Measurements from ENCODE around the gene ST8SIA5. TPM values are rescaled to one million over a fixed set of nuclear protein-coding genes. Genes with fewer than 3 reads are reported as not detected.

The ST8SIA5 gene
- total and polyA plus RNA-seq, 2 of the 4 experiments (the other 2 are of a cell fraction) = 0.03 TPM; not detected in 1

GRCh38 chr18:46736135-46736534 lies 20.7 kb downstream of the ST8SIA5 start:
- in situ Hi-C loops (cut with MboI; ENCODE audit: low sequenced_read_pairs) = no loop called here

More at GRCh38 chr18:46736135-46736534, 20.7 kb downstream of the ST8SIA5 start:
- H3K9me3 ChIP-seq (ENCODE audit: control insufficient read depth, insufficient read depth, low read length) = peaks cover 3% of the 10 kb centered on the region
- no peak overlapping the region for H3K23ac ChIP-seq (ENCODE audit: low read depth, low read length)
- H3K9me1 ChIP-seq (ENCODE audit: insufficient read depth, low read length) = no peaks in the 10 kb centered on the region
- H2BK120ac ChIP-seq (ENCODE audit: low read depth, low read length) = no peak overlapping the region
- H4K20me1 ChIP-seq (ENCODE audit: insufficient read depth, low read length) = no peaks in the 10 kb centered on the region
- no peak overlapping the region for H3K4me3 ChIP-seq (ENCODE audit: insufficient read depth, low read depth, low read length)
- H4K5ac ChIP-seq (ENCODE audit: low read depth, low read length) = no peak overlapping the region
- H2BK15ac ChIP-seq (ENCODE audit: low read depth, low read length) = no peak overlapping the region
- intact Hi-C loops (cut with micrococcal nuclease) (no loop called here), dilution Hi-C loops (cut with HindIII; ENCODE audit: low sequenced_read_pairs, unreplicated experiment) (no loop called here)
- no peak overlapping the region for H3K9ac ChIP-seq (ENCODE audit: low read depth, low read length)
- ATAC-seq (ENCODE audit: low read depth) (no peak), DNase-seq (no peak)
- H2AK9ac ChIP-seq (replicated peaks; ENCODE audit: low read depth, low read length, poor library complexity) = no peak overlapping the region
- H3K56ac ChIP-seq (ENCODE audit: extremely low read depth, insufficient read depth, low read length) = no peak overlapping the region
- no peak overlapping the region for H2BK20ac ChIP-seq (ENCODE audit: low read depth, low read length)
- no peak overlapping the region for H3K27ac ChIP-seq (ENCODE audit: insufficient read depth, low read length)
- no peak overlapping the region for H3K18ac ChIP-seq (ENCODE audit: low read depth, low read length)
- no peak overlapping the region for H2BK5ac ChIP-seq (ENCODE audit: low read depth, low read length, poor library complexity, severe bottlenecking)
- TF ChIP-seq MXI1 (IDR thresholded peaks at IDR 0.05; ENCODE audit: borderline replicate concordance, low read depth, low read length) = no peak
- no peak for TF ChIP-seq MAZ (IDR thresholded peaks at IDR 0.05; ENCODE audit: borderline replicate concordance, low read depth, low read length)
- TF ChIP-seq RAD21 (IDR thresholded peaks at IDR 0.05; ENCODE audit: low read length) = no peak
- no peak for TF ChIP-seq POLR2A (IDR thresholded peaks at IDR 0.05; ENCODE audit: low read depth, low read length)
- TF ChIP-seq SMC3 (IDR thresholded peaks at IDR 0.05; ENCODE audit: low read depth, low read length) = no peak
- TF ChIP-seq CHD1 (IDR thresholded peaks at IDR 0.05; ENCODE audit: low read depth, low read length) = no peak
- no peak for TF ChIP-seq NFE2L2 (IDR thresholded peaks at IDR 0.05; ENCODE audit: low read depth, low read length)
- TF ChIP-seq, protein P1, sequence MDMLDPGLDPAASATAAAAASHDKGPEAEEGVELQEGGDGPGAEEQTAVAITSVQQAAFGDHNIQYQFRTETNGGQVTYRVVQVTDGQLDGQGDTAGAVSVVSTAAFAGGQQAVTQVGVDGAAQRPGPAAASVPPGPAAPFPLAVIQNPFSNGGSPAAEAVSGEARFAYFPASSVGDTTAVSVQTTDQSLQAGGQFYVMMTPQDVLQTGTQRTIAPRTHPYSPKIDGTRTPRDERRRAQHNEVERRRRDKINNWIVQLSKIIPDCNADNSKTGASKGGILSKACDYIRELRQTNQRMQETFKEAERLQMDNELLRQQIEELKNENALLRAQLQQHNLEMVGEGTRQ (IDR thresholded peaks at IDR 0.05; ENCODE audit: low read depth, low read length) = no peak
- no peak for TF ChIP-seq FOS (IDR thresholded peaks at IDR 0.05; ENCODE audit: low read depth, low read length)
- TF ChIP-seq, protein P2, sequence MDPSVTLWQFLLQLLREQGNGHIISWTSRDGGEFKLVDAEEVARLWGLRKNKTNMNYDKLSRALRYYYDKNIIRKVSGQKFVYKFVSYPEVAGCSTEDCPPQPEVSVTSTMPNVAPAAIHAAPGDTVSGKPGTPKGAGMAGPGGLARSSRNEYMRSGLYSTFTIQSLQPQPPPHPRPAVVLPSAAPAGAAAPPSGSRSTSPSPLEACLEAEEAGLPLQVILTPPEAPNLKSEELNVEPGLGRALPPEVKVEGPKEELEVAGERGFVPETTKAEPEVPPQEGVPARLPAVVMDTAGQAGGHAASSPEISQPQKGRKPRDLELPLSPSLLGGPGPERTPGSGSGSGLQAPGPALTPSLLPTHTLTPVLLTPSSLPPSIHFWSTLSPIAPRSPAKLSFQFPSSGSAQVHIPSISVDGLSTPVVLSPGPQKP (IDR thresholded peaks at IDR 0.05; ENCODE audit: borderline replicate concordance, low read depth, low read length) = no peak
- TF ChIP-seq BHLHE40 (IDR thresholded peaks at IDR 0.05; ENCODE audit: low read depth, low read length) = no peak
- TF ChIP-seq, protein P3, sequence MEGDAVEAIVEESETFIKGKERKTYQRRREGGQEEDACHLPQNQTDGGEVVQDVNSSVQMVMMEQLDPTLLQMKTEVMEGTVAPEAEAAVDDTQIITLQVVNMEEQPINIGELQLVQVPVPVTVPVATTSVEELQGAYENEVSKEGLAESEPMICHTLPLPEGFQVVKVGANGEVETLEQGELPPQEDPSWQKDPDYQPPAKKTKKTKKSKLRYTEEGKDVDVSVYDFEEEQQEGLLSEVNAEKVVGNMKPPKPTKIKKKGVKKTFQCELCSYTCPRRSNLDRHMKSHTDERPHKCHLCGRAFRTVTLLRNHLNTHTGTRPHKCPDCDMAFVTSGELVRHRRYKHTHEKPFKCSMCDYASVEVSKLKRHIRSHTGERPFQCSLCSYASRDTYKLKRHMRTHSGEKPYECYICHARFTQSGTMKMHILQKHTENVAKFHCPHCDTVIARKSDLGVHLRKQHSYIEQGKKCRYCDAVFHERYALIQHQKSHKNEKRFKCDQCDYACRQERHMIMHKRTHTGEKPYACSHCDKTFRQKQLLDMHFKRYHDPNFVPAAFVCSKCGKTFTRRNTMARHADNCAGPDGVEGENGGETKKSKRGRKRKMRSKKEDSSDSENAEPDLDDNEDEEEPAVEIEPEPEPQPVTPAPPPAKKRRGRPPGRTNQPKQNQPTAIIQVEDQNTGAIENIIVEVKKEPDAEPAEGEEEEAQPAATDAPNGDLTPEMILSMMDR (conservative IDR thresholded peaks at IDR 0.05; ENCODE audit: low read depth, low read length) = no peak
- TF ChIP-seq MAFK (IDR thresholded peaks at IDR 0.05; ENCODE audit: low read depth, low read length) = no peak
- no peak for TF ChIP-seq RFX5 (IDR thresholded peaks at IDR 0.05; ENCODE audit: low read depth, low read length)
- TF ChIP-seq CEBPB (IDR thresholded peaks at IDR 0.05; ENCODE audit: low read depth, low read length) = no peak
- TF ChIP-seq RCOR1 (IDR thresholded peaks at IDR 0.05; ENCODE audit: insufficient replicate concordance, low read length) = no peak
- no peak overlapping the region for H2AFZ ChIP-seq (replicated peaks; ENCODE audit: low read length, poor library complexity)
- no TSS peak for BruUV-seq (replicated peaks)
- no peak overlapping the region for H4K8ac ChIP-seq (ENCODE audit: low read depth in 2 of 2, low read length in 2 of 2)
- no peak overlapping the region for H2AK5ac ChIP-seq (ENCODE audit: low read depth, low read length)
- ChIA-PET CTCF (no interaction called here), POLR2A (ENCODE audit: unreplicated experiment) (no interaction called here)
- no peaks in the 10 kb centered on the region; the same call in 1 of the 2 replicates for H3K27me3 ChIP-seq (ENCODE audit: control insufficient read depth, insufficient read depth, low read length)
- no CpG with 5 or more reads among the region's 5 CpGs for WGBS, 2 experiments (ENCODE audit: extremely low coverage in 2 of 2, insufficient read length in 1 of 2)
- H3K4me1 ChIP-seq (ENCODE audit: control insufficient read depth, insufficient read depth, low read length) = no peaks in the 10 kb centered on the region
- H3K4me2 ChIP-seq (ENCODE audit: low read depth, low read length) = no peak overlapping the region
- no peak overlapping the region for H3K14ac ChIP-seq (replicated peaks; ENCODE audit: low read depth, low read length)
- H4K91ac ChIP-seq (ENCODE audit: insufficient read depth, low read depth, low read length) = no peak overlapping the region
- no peak overlapping the region for H3K4ac ChIP-seq (ENCODE audit: low read depth, low read length)
- no peaks in the 10 kb centered on the region for H3K79me1 ChIP-seq (ENCODE audit: low read depth in 1 of 2, low read length in 2 of 2)
- H3K36me3 ChIP-seq (ENCODE audit: control insufficient read depth, insufficient read depth, low read length) = no peaks in the 10 kb centered on the region
